Daoy (cell line): Measurements from ENCODE around the gene TAS1R1. TPM values are rescaled to one million over a fixed set of nuclear protein-coding genes. Genes with fewer than 3 reads are reported as not detected.

Experiments used
- total RNA-seq: library from RNA; depleted of rRNA; stranded (reverse); fragments of >200 nt; shearing (Covaris generic); gene quantifications from 2 replicates; pipeline ENCODE4 v1.2.3, GENCODE V29; 2014; rRNA removed

TAS1R1 gene
- total RNA-seq, 1 experiment from 2014 or later = not detected

Other genes starting within 250 kb of the TAS1R1 start
- gene ACOT7, start 161.5 kb upstream of the TAS1R1 start, total RNA-seq = 41.9 and 45.1 TPM in 2 replicates
- 0.27 TPM in 1 of 2 replicates, not detected in the other for gene HES2, start 135.4 kb upstream of the TAS1R1 start, total RNA-seq
- not detected in 2 replicates for gene ESPN, start 130.5 kb upstream of the TAS1R1 start, total RNA-seq
- 2.0 and 3.5 TPM in 2 replicates for gene TNFRSF25, start 89.1 kb upstream of the TAS1R1 start, total RNA-seq
- 8.1 and 8.4 TPM in 2 replicates for gene PLEKHG5, start 63.6 kb upstream of the TAS1R1 start, total RNA-seq
- 29.9 and 42.1 TPM in 2 replicates for gene NOL9, start 794 bp upstream of the TAS1R1 start, total RNA-seq
- 18.9 and 19.7 TPM in 2 replicates for gene ZBTB48, start 24.7 kb downstream of the TAS1R1 start, total RNA-seq
- 48.2 and 48.7 TPM in 2 replicates for gene KLHL21, start 47.6 kb downstream of the TAS1R1 start, total RNA-seq
- gene PHF13, start 58.4 kb downstream of the TAS1R1 start, total RNA-seq = 13.6 and 17.0 TPM in 2 replicates
- gene THAP3, start 69.6 kb downstream of the TAS1R1 start, total RNA-seq = 14.9 and 27.2 TPM in 2 replicates
- gene DNAJC11, start 146.5 kb downstream of the TAS1R1 start, total RNA-seq = 45.7 and 48.3 TPM in 2 replicates
- gene CAMTA1, start 230.1 kb downstream of the TAS1R1 start, total RNA-seq = 76.0 and 105 TPM in 2 replicates